ENCODE data around the gene PCGF1.
A peak's percentile ranks its signal among the peaks of the same experiment; 100 is the strongest.
"Not testable (repeated sequence)": the region's sequence is repeated elsewhere in the genome, so short reads cannot be mapped to it uniquely, and the experiment has no call there.

Gene PCGF1

GRCh38 chr2:74498500-74499266, 8.8 kb downstream of the PCGF1 start:
- DNase-seq = no peak

- no peak for DNase-seq
Observed at GRCh38 chr2:74497777-74498499, 9.6 kb downstream of the PCGF1 start.

GRCh38 chr2:74496997-74497776, 10.3 kb downstream of the PCGF1 start:
- DNase-seq = no peak

GRCh38 chr2:74495440-74495839, 12.1 kb downstream of the PCGF1 start:
- no peak for DNase-seq

GRCh38 chr2:74493546-74493945, 13.9 kb downstream of the PCGF1 start:
- DNase-seq = no peak

GRCh38 chr2:74491648-74492544, 15.6 kb downstream of the PCGF1 start:
- no peak for DNase-seq

- DNase-seq = no peak
Observed at GRCh38 chr2:74489906-74490305, 17.6 kb downstream of the PCGF1 start.

GRCh38 chr2:74488643-74489481, 18.6 kb downstream of the PCGF1 start:
- peak; percentile 92 for DNase-seq

- no peak for DNase-seq
Observed at GRCh38 chr2:74486141-74486540, 21.4 kb downstream of the PCGF1 start.

- not testable (repeated sequence) for DNase-seq
Observed at GRCh38 chr2:74483675-74484164, 23.8 kb downstream of the PCGF1 start.

GRCh38 chr2:74482801-74483674, 24.5 kb downstream of the PCGF1 start, which contains the start of the genes CCDC142 and TTC31:
Gene CCDC142, minus strand, starts transcription at chr2:74482998. Its CDS starts 161 bp downstream, at chr2:74482837.
Gene TTC31, plus strand, starts transcription at chr2:74483081. Its CDS starts 15 bp downstream, at chr2:74483096.
- peak; percentile 99 for DNase-seq

- peak; percentile 79 for DNase-seq
Observed at GRCh38 chr2:74481961-74482800, 25.3 kb downstream of the PCGF1 start.

- DNase-seq = no peak
Observed at GRCh38 chr2:74481431-74481830, 26.1 kb downstream of the PCGF1 start.

GRCh38 chr2:74474899-74475298, 32.6 kb downstream of the PCGF1 start:
- DNase-seq = no peak

- no peak for DNase-seq
Observed at GRCh38 chr2:74474481-74474880, 33.0 kb downstream of the PCGF1 start.

GRCh38 chr2:74472945-74473258, 34.6 kb downstream of the PCGF1 start:
- DNase-seq = peak; percentile 70

- DNase-seq = peak; percentile 97
Observed at GRCh38 chr2:74472086-74472944, 35.2 kb downstream of the PCGF1 start, which contains the start of gene MRPL53. Gene MRPL53, minus strand, starts transcription at chr2:74472680. Its CDS starts 20 bp downstream, at chr2:74472660.
